HuH-7 (cell line): ENCODE results near the gene CIB4.
A peak's percentile ranks its signal among the peaks of the same experiment; 100 is the strongest.
"Not testable (repeated sequence)": the region's sequence is repeated elsewhere in the genome, so short reads cannot be mapped to it uniquely, and the experiment has no call there.

Experiments used
- DNase-seq: peaks from one replicate; pipeline ENCODE4 v3.0.0; 2011; ENCODE audit warnings: low spot score

The CIB4 gene

GRCh38 chr2:26568076-26568890 lies 72.9 kb downstream of the CIB4 start:
- DNase-seq: no peak

GRCh38 chr2:26567534-26567933 lies 73.6 kb downstream of the CIB4 start:
- no peak for DNase-seq

GRCh38 chr2:26566731-26567130 lies 74.4 kb downstream of the CIB4 start:
- not testable (repeated sequence) for DNase-seq

GRCh38 chr2:26566081-26566375 lies 75.1 kb downstream of the CIB4 start:
- no peak for DNase-seq

- no peak for DNase-seq
These were observed 77.0 kb downstream of the CIB4 start for GRCh38 chr2:26564121-26564644.

GRCh38 chr2:26563686-26564085 lies 77.5 kb downstream of the CIB4 start:
- no peak for DNase-seq

- no peak for DNase-seq
These were observed 78.1 kb downstream of the CIB4 start for GRCh38 chr2:26562811-26563645.

GRCh38 chr2:26561918-26562810 lies 79.0 kb downstream of the CIB4 start:
- DNase-seq: peak; percentile 36

GRCh38 chr2:26561376-26561775 lies 79.8 kb downstream of the CIB4 start:
- no peak for DNase-seq

- no peak for DNase-seq
These were observed 80.3 kb downstream of the CIB4 start for GRCh38 chr2:26560892-26561291.

- no peak for DNase-seq
These were observed 81.6 kb downstream of the CIB4 start for GRCh38 chr2:26559556-26559955.

- DNase-seq: no peak
These were observed 82.1 kb downstream of the CIB4 start for GRCh38 chr2:26559044-26559405.

GRCh38 chr2:26558271-26559043 lies 82.7 kb downstream of the CIB4 start:
- DNase-seq: no peak

- DNase-seq: no peak
These were observed 83.8 kb downstream of the CIB4 start for GRCh38 chr2:26557244-26557925.

- DNase-seq: no peak
These were observed 84.6 kb downstream of the CIB4 start for GRCh38 chr2:26556309-26557243.

- peak; percentile 55 for DNase-seq
These were observed 85.7 kb downstream of the CIB4 start for GRCh38 chr2:26555246-26556133.

- DNase-seq: no peak
These were observed 88.4 kb downstream of the CIB4 start for GRCh38 chr2:26552641-26553374.
